ENCODE results near the gene PFDN2. TPM values are rescaled to one million over a fixed set of nuclear protein-coding genes. Genes with fewer than 3 reads are reported as not detected.

PFDN2 gene
- total and polyA plus RNA-seq, 9 donors = 18.1 to 94.4 (median 48.1) TPM

DNA sequence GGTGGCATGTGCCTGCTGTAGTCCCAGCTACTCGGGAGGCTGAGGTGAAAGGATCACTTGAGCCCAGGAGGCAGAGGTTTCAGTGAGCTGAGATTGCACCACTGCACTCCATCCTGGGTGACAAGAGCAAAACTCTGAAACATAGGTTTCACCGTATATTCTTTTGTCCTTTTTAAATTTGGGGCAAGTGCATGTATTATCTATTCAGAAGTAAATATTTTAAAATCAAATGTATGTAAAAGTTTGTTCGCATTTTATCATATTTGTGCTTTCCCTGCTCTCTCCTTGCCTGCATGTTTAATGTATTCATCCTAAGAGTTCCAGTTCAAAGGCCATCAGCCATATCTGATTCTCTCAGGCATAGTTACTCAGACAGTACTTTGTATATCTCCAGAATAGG, 28.0 kb upstream of the PFDN2 start:
- H3K4me1 ChIP-seq (ENCODE audit: insufficient read depth) = no peaks in the 10 kb centered on the region
- TF ChIP-seq EP300 (IDR thresholded peaks at IDR 0.05) (no peak), POLR2A (IDR thresholded peaks at IDR 0.05) (no peak)
- TF ChIP-seq, protein P1, sequence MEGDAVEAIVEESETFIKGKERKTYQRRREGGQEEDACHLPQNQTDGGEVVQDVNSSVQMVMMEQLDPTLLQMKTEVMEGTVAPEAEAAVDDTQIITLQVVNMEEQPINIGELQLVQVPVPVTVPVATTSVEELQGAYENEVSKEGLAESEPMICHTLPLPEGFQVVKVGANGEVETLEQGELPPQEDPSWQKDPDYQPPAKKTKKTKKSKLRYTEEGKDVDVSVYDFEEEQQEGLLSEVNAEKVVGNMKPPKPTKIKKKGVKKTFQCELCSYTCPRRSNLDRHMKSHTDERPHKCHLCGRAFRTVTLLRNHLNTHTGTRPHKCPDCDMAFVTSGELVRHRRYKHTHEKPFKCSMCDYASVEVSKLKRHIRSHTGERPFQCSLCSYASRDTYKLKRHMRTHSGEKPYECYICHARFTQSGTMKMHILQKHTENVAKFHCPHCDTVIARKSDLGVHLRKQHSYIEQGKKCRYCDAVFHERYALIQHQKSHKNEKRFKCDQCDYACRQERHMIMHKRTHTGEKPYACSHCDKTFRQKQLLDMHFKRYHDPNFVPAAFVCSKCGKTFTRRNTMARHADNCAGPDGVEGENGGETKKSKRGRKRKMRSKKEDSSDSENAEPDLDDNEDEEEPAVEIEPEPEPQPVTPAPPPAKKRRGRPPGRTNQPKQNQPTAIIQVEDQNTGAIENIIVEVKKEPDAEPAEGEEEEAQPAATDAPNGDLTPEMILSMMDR (IDR thresholded peaks at IDR 0.05) = no peak
- no peaks in the 10 kb centered on the region for H3K36me3 ChIP-seq
- H3K4me3 ChIP-seq = no peak overlapping the region
- no peaks in the 10 kb centered on the region for H3K27me3 ChIP-seq
- H3K9me3 ChIP-seq = no peaks in the 10 kb centered on the region
- no peak for DNase-seq
- WGBS, 3 donors = 72 to 79% (median 78%) methylated on average over 3 of the region's 3 CpGs
- intact Hi-C loops (cut with DNase I) = no loop called here
- H3K27ac ChIP-seq = no peak overlapping the region

DNA sequence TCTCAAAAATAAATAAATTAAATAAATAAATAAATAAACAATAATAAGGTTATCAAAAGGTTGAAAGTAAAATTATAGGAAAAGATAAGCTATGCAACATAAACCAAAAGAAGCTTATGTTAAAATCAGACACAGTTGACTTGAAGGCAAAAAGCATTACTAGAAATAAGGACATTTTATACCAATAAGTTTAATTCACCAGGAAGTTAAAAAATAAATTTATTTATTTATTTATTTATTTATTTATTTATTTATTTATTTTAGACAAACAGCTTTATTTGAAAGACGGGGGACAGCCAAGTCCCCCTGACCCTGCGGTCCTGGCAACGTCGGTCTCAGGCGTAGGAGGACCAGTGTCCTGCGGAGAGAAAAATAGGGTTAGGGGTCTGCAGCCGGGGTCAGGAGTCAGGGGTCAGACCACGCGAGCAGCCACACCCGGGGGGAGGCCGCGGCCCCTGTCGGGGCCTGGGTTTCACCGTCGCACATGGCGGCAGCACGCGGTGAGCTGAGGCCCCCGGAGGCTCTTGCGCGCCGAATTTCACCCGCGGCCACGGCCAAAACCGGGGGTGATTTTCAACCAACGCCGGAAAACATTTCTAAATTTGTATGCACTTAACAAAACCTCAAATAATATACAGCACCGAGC, 23.0 kb upstream of the PFDN2 start:
- Histone ChIP-seq H3K27ac (no peak overlapping the region), H3K4me3 (no peak overlapping the region), H3K4me1 (ENCODE audit: insufficient read depth) (no peaks in the 10 kb centered on the region), H3K27me3 (no peaks in the 10 kb centered on the region), H3K9me3 (no peaks in the 10 kb centered on the region), H3K36me3 (no peaks in the 10 kb centered on the region)
- no peak for DNase-seq
- intact Hi-C loops (cut with DNase I) = no loop called here
- 89 to 94% (median 91%) methylated on average over 29 of the region's 29 CpGs for WGBS, 3 donors
- TF ChIP-seq EP300 (IDR thresholded peaks at IDR 0.05) = no peak
- TF ChIP-seq, protein P1 (IDR thresholded peaks at IDR 0.05) = no peak
- TF ChIP-seq POLR2A (IDR thresholded peaks at IDR 0.05) = no peak

DNA sequence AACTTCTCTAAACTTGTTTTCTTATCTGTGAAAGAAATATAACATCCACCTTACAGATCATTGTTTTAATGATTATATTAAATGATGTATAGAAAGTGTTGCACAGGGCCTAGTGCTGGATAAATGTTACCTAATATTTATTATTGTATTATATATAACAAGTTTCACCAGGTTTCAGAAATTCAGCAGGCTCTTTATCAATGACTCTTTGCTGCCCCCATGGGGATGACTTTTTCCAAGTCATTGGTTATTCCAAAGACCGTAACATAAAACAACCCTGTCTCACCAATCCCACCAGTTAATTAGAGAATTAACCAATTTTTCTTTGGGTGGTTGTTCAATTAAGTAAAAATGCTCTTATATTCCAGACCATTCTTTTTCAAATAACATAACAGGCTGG, 21.9 kb upstream of the PFDN2 start:
- H3K27me3 ChIP-seq = no peaks in the 10 kb centered on the region
- no peak for DNase-seq
- no peaks in the 10 kb centered on the region for H3K4me1 ChIP-seq (ENCODE audit: insufficient read depth)
- intact Hi-C loops (cut with DNase I) = no loop called here
- H3K9me3 ChIP-seq = no peaks in the 10 kb centered on the region
- H3K4me3 ChIP-seq = no peak overlapping the region
- H3K27ac ChIP-seq = no peak overlapping the region
- WGBS, 3 donors = 26 to 29% (median 27%) methylated on average over 1 of the region's 1 CpG
- TF ChIP-seq POLR2A (IDR thresholded peaks at IDR 0.05) (no peak), EP300 (IDR thresholded peaks at IDR 0.05) (no peak)
- TF ChIP-seq, protein P1 (IDR thresholded peaks at IDR 0.05) = no peak
- no peaks in the 10 kb centered on the region for H3K36me3 ChIP-seq

DNA sequence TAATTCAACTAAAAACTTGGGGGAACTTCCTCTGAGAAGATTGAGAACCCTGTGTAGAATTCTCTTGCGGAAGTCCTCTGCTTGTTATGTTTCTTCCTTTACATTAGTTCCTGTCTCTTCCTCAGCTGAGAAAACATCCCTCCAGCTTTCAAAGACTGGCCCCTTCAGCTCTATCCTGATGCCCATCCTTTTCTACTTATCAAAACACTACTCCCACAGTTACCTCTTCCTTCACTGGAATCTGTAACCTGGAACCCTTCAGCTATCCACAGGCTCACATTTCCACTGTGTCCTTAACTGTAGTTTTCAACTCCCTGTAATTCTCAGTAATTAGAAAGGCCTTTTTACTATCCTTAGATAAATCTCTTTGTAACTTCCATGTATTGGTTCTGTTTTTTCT, 20.6 kb upstream of the PFDN2 start:
- intact Hi-C loops (cut with DNase I) = no loop called here
- TF ChIP-seq, protein P1 (IDR thresholded peaks at IDR 0.05) = no peak
- TF ChIP-seq POLR2A (IDR thresholded peaks at IDR 0.05) (no peak), EP300 (IDR thresholded peaks at IDR 0.05) (no peak)
- WGBS, 3 donors = 80 to 88% (median 81%) methylated on average over 1 of the region's 1 CpG
- H3K36me3 ChIP-seq = no peaks in the 10 kb centered on the region
- H3K27ac ChIP-seq = no peak overlapping the region
- no peak overlapping the region for H3K4me3 ChIP-seq
- no peaks in the 10 kb centered on the region for H3K27me3 ChIP-seq
- H3K9me3 ChIP-seq = no peaks in the 10 kb centered on the region
- no peak for DNase-seq
- H3K4me1 ChIP-seq (ENCODE audit: insufficient read depth) = peaks cover 2% of the 10 kb centered on the region
